K562 (cell line): ENCODE data around the gene SERPINH1. TPM values are rescaled to one million over a fixed set of nuclear protein-coding genes. Genes with fewer than 3 reads are reported as not detected.

ENCODE experiments used
- ARID1B ChIP-seq: fragments of 450-650 bp; IDR thresholded peaks from 2 replicates; pipeline ENCODE4 v1.6.1; 2016; ENCODE audit warnings: antibody characterized with exemption, mild to moderate bottlenecking, inconsistent platforms
- ATF3 ChIP-seq, 2 experiments: fragments of 450-650 bp in 1 of 2; sonication (generic) in 1 of 2; formaldehyde crosslinking in 1 of 2; IDR thresholded peaks in 1 of 2; conservative IDR thresholded peaks in 1 of 2; 2 replicates each; pipeline versions ENCODE4 v1.6.1 to v1.8.1; 2016 to 2023; ENCODE audit warnings: mild to moderate bottlenecking in 2 of 2, moderate library complexity in 2 of 2, inconsistent platforms in 1 of 2, missing genetic modification reagents in 1 of 2
- CBFA2T3 ChIP-seq: fragments of 450-650 bp; IDR thresholded peaks from 2 replicates; pipeline ENCODE4 v1.6.1; 2017
- CCNT2 ChIP-seq: IDR thresholded peaks from 2 replicates; pipeline ENCODE4 v1.6.1; 2011; ENCODE audit warnings: borderline replicate concordance, low read depth, mild to moderate bottlenecking, moderate library complexity, mixed read lengths, low read length; ENCODE audit not compliant: insufficient read length; ENCODE audit errors: extremely low read depth
- CXXC5 ChIP-seq: fragments of 250-450 bp; sonication (Bioruptor Pico); IDR thresholded peaks from 2 replicates; pipeline ENCODE4 v1.8.0; 2022; ENCODE audit warnings: inconsistent platforms, mild to moderate bottlenecking, moderate library complexity
- GABPB1 ChIP-seq: sonication (generic); formaldehyde crosslinking; IDR thresholded peaks from 2 replicates; pipeline ENCODE4 v1.8.0; 2022; ENCODE audit warnings: mild to moderate bottlenecking, missing genetic modification reagents
- LARP7 ChIP-seq: fragments of 450-650 bp; IDR thresholded peaks from 2 replicates; pipeline ENCODE4 v1.6.1; 2016
- LCOR ChIP-seq: sonication (generic); formaldehyde crosslinking; IDR thresholded peaks from 2 replicates; pipeline ENCODE4 v1.8.0; 2022; ENCODE audit warnings: mild to moderate bottlenecking, missing genetic modification reagents
- MLLT1 ChIP-seq, 2 experiments: fragments of 450-650 bp; IDR thresholded peaks; 2 replicates each; pipeline ENCODE4 v1.6.1; 2016
- MYC ChIP-seq, 2 experiments: fragments of 250-450 bp in 1 of 2; sonication (Bioruptor Pico) in 1 of 2; IDR thresholded peaks; 2 replicates each; pipeline versions ENCODE4 v1.5.1 to v1.6.1; 2012 to 2021; ENCODE audit warnings: low read depth in 2 of 2, borderline replicate concordance in 1 of 2, improper control_type of control experiment in 1 of 2, low read length in 1 of 2, mild to moderate bottlenecking in 1 of 2, moderate library complexity in 1 of 2
- NCOR1 ChIP-seq: fragments of 450-650 bp; IDR thresholded peaks from 2 replicates; pipeline ENCODE4 v1.6.1; 2016; ENCODE audit warnings: mild to moderate bottlenecking, moderate library complexity
- NR2C1 ChIP-seq, 2 experiments: fragments of 450-650 bp; IDR thresholded peaks; 2 replicates each; pipeline ENCODE4 v1.6.1; 2017; ENCODE audit warnings: mild to moderate bottlenecking in 2 of 2, antibody characterized with exemption in 1 of 2, inconsistent platforms in 1 of 2, missing compliant biosample characterization in 1 of 2, missing genetic modification characterization in 1 of 2
- NR2F6 ChIP-seq: fragments of 450-650 bp; formaldehyde crosslinking; IDR thresholded peaks from 2 replicates; pipeline ENCODE4 v1.4.0; 2020; ENCODE audit warnings: mild to moderate bottlenecking
- POLR2A ChIP-seq: fragments of 450-650 bp; conservative IDR thresholded peaks from 2 replicates; pipeline ENCODE4 v1.6.1; 2016
- POLR2AphosphoS5 ChIP-seq: IDR thresholded peaks from 2 replicates; pipeline ENCODE4 v1.6.1; 2011; ENCODE audit warnings: mild to moderate bottlenecking, low read depth, low read length, moderate library complexity; ENCODE audit not compliant: control insufficient read depth, insufficient read depth
- POLR2G ChIP-seq: fragments of 200-400 bp; formaldehyde crosslinking; IDR thresholded peaks from 2 replicates; pipeline ENCODE4 v1.6.1; 2017; ENCODE audit warnings: low read depth, mild to moderate bottlenecking, antibody characterized with exemption, low read length, moderate library complexity
- POLR2H ChIP-seq: IDR thresholded peaks from 2 replicates; pipeline ENCODE4 v1.6.1; 2016; ENCODE audit warnings: missing genetic modification characterization, low read depth, mild to moderate bottlenecking, control low read depth, missing compliant biosample characterization, moderate library complexity
- PRMT5 ChIP-seq: sonication (generic); formaldehyde crosslinking; IDR thresholded peaks from 2 replicates; pipeline ENCODE4 v1.5.0; 2020; ENCODE audit warnings: missing genetic modification reagents
- RBM22 ChIP-seq: fragments of 200-400 bp; formaldehyde crosslinking; IDR thresholded peaks from 2 replicates; pipeline ENCODE4 v1.6.1; 2018; ENCODE audit warnings: low read length, low read depth; ENCODE audit not compliant: poor library complexity, severe bottlenecking
- SMAD1 ChIP-seq: fragments of 150-350 bp; IDR thresholded peaks from 2 replicates; pipeline ENCODE4 v1.6.1; 2014; ENCODE audit warnings: low read length, low read depth; ENCODE audit not compliant: partially characterized antibody
- SP1 ChIP-seq: sonication (generic); formaldehyde crosslinking; IDR thresholded peaks from 2 replicates; pipeline ENCODE4 v1.8.1; 2022; ENCODE audit warnings: mild to moderate bottlenecking, missing genetic modification reagents
- TCF3 ChIP-seq: sonication (generic); formaldehyde crosslinking; IDR thresholded peaks from 2 replicates; pipeline ENCODE4 v1.4.0; 2020; ENCODE audit warnings: mild to moderate bottlenecking, missing genetic modification reagents
- TEAD1 ChIP-seq, 2 experiments: fragments of 450-650 bp in 1 of 2; sonication (generic) in 1 of 2; formaldehyde crosslinking; IDR thresholded peaks; 2 replicates each; pipeline versions ENCODE4 v1.4.0 to v1.8.0; 2020 to 2022; ENCODE audit warnings: mild to moderate bottlenecking in 2 of 2, missing genetic modification reagents in 1 of 2
- ZBTB7A ChIP-seq: IDR thresholded peaks from 2 replicates; pipeline ENCODE4 v1.6.1; 2011; ENCODE audit warnings: low read depth, mild to moderate bottlenecking, low read length, moderate library complexity, borderline replicate concordance; ENCODE audit not compliant: control insufficient read depth
- ZC3H11A ChIP-seq: IDR thresholded peaks from 2 replicates; pipeline ENCODE4 v1.6.1; 2012; ENCODE audit warnings: low read depth, low read length, improper control_type of control experiment
- ZNF232 ChIP-seq: sonication (generic); formaldehyde crosslinking; IDR thresholded peaks from 2 replicates; pipeline ENCODE4 v1.8.0; 2022; ENCODE audit warnings: mild to moderate bottlenecking, missing genetic modification reagents
- ZNF316 ChIP-seq: fragments of 450-650 bp; IDR thresholded peaks from 2 replicates; pipeline ENCODE4 v1.6.1; 2016
- polyA plus RNA-seq, 8 experiments: library from polyadenylated mRNA; depleted of rRNA in 4 of 8; stranded (reverse) in 5 of 8; unstranded in 3 of 8; fragments of >200 nt; fragmentation: Nextera tagmentation in 2 of 8; fragmentation: Illumina TruSeq in 1 of 8; extraction: Ambion mirVana in 2 of 8; extraction: Trizol in 1 of 8; gene quantifications; 2 replicates each; pipeline versions ENCODE4 v1.2.1 to v1.2.3, GENCODE V29; 2011 to 2014; ENCODE audit warnings: inconsistent platforms in 1 of 8, missing spikeins in 1 of 8
- total RNA-seq, 7 experiments: library from RNA; depleted of rRNA in 6 of 7; stranded (reverse); fragments of >200 nt in 6 of 7; fragmentation: Illumina TruSeq in 2 of 7; extraction: Trizol in 2 of 7; gene quantifications; 2 replicates each; pipeline versions ENCODE4 v1.2.1 to v1.2.3, GENCODE V29; 2011 to 2021; ENCODE audit warnings: low replicate concordance in 1 of 7

SERPINH1 gene
- total and polyA plus RNA-seq, 9 of the 15 experiments (the other 6 are each of a cell fraction or from before 2014, with no cell fraction given), result 2.8 to 106 (median 67.9) TPM

GRCh38 chr11:75562048-75562835, at the start of gene SERPINH1 (continued):
- peak; percentile 88 for TF ChIP-seq GABPB1
- no peak for TF ChIP-seq TCF3
- TF ChIP-seq CXXC5 (CRISPR knock-in tag), result peak; percentile 67
- no peak for TF ChIP-seq ATF3 (IDR thresholded peaks at IDR 0.05)
- no peak for TF ChIP-seq ATF3 (CRISPR knock-in tag; conservative IDR thresholded peaks at IDR 0.05)
- TF ChIP-seq ZBTB7A, result peak; percentile 73; the same call in 1 of the 2 replicates
- TF ChIP-seq NR2C1 (IDR thresholded peaks at IDR 0.05), result peak; percentile 53
- TF ChIP-seq NR2C1 (tag; IDR thresholded peaks at IDR 0.05), result no peak
- no peak for TF ChIP-seq PRMT5 (CRISPR knock-in tag)
- TF ChIP-seq POLR2H (tag), result peak; percentile 81
- peak; percentile 94 for TF ChIP-seq POLR2G
- peak; percentile 60; the same call in 1 of the 2 replicates for TF ChIP-seq LARP7
- TF ChIP-seq CBFA2T3, result 0 out of 2 replicates have a peak, but pooled peaks have one; percentile 2
- no peak for TF ChIP-seq RBM22
- peak; percentile 18; the same call in 1 of the 2 replicates for TF ChIP-seq SP1 (CRISPR knock-in tag)
- no peak for TF ChIP-seq TEAD1 (CRISPR knock-in tag; IDR thresholded peaks at IDR 0.05)
- peak in 1 of 2 experiments; percentile 78; a peak in 2 of 4 replicates for TF ChIP-seq MLLT1 (IDR thresholded peaks at IDR 0.05)
- peak; percentile 6; the same call in 1 of the 2 replicates for TF ChIP-seq NCOR1
- no peak for TF ChIP-seq ZC3H11A
- peak; percentile 88 for TF ChIP-seq POLR2AphosphoS5
- TF ChIP-seq LCOR, result no peak; the same call in 1 of the 2 replicates
- TF ChIP-seq CCNT2, result peak; percentile 64
- 0 out of 2 replicates have a peak, but pooled peaks have one; percentile 5 for TF ChIP-seq ARID1B
- TF ChIP-seq ZNF316, result no peak
- TF ChIP-seq NR2F6 (CRISPR knock-in tag), result no peak
- peak; percentile 55 for TF ChIP-seq SMAD1
- peak; percentile 97 for TF ChIP-seq POLR2A
- no peak for TF ChIP-seq ZNF232 (CRISPR knock-in tag)
- TF ChIP-seq MYC (IDR thresholded peaks at IDR 0.05; ENCODE audit: low read depth, low read length), result no peak; the same call in none of the 2 replicates
- peak; percentile 78 for TF ChIP-seq MYC (CRISPR knock-in tag; IDR thresholded peaks at IDR 0.05; ENCODE audit: borderline replicate concordance, low read depth)
